Measurements from ENCODE around the gene R3HCC1L. TPM values are rescaled to one million over a fixed set of nuclear protein-coding genes. Genes with fewer than 3 reads are reported as not detected.

R3HCC1L gene
- total and polyA plus RNA-seq, 12 donors: 6.5 to 24.3 (median 10.1) TPM

DNA sequence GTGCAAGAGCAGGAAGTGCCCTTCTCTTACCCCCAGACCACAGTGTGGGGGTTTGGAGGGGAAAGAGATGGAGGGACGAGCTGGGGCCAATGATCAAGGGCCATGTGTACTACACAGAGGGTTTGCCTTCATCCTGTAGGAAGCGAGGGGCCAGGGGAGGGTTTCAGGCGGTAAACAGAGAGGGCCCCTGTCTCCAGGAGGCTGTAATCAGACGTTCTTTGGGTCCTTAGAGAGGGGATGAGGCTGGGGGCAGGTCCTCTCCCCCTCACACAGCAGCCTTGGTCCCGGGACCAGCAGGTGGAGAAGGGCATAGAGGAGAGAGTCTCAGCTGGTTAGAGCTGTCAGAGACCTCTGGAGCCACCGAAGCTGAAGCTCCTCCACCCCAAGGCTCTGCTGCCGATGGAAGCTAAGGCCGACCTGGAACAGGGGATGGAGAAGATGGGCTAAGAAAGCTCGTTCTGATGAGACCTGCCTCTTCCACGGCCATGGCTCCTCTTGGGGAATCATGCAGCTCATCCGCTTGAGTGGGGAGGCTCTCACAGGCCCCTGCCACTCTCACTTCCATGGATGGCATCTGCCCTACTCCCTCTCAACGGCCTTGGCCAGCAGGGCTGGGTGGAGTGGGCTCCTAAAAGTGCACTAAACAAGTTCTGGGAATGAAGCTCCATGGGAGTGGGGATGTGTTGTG lies 130.1 kb downstream of the R3HCC1L start:
- intact Hi-C loops (cut with DNase I): loop anchor here in 1 of 2 donors (5.0 kb wide), 1 partner anchor 43 kb away; no protein-coding TSS in a partner anchor
- 83 to 90% (median 88%) methylated on average over 5 to 12 of the region's 12 CpGs for WGBS, 4 donors
- no peak for DNase-seq

GRCh38 chr10:98265403-98266378 lies 131.2 kb downstream of the R3HCC1L start:
- Histone ChIP-seq H3K4me1 (replicated peaks in 1 of 2) (peaks cover 14 to 20% of the 10 kb centered on the region in 2 donors), H3K4me3 (no peak overlapping the region), H3K27me3 (no peaks in the 10 kb centered on the region), H3K9me3 (replicated peaks in 1 of 3) (no peaks in the 10 kb centered on the region), H3K27ac (no peak overlapping the region), H3K36me3 (replicated peaks in 1 of 2) (no peaks in the 10 kb centered on the region)
- intact Hi-C loops (cut with DNase I): loop anchor here in 1 of 2 donors (5.0 kb wide), 1 partner anchor 42 kb away; no protein-coding TSS in a partner anchor
- no peak for DNase-seq
- no peak for TF ChIP-seq POLR2A (IDR thresholded peaks at IDR 0.05)
- TF ChIP-seq, protein P1, sequence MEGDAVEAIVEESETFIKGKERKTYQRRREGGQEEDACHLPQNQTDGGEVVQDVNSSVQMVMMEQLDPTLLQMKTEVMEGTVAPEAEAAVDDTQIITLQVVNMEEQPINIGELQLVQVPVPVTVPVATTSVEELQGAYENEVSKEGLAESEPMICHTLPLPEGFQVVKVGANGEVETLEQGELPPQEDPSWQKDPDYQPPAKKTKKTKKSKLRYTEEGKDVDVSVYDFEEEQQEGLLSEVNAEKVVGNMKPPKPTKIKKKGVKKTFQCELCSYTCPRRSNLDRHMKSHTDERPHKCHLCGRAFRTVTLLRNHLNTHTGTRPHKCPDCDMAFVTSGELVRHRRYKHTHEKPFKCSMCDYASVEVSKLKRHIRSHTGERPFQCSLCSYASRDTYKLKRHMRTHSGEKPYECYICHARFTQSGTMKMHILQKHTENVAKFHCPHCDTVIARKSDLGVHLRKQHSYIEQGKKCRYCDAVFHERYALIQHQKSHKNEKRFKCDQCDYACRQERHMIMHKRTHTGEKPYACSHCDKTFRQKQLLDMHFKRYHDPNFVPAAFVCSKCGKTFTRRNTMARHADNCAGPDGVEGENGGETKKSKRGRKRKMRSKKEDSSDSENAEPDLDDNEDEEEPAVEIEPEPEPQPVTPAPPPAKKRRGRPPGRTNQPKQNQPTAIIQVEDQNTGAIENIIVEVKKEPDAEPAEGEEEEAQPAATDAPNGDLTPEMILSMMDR (IDR thresholded peaks at IDR 0.05): no peak
- 79 to 92% (median 85%) methylated on average over 15 to 17 of the region's 17 CpGs for whole genome bisulfite sequencing, 4 donors

More for the DNA sequence above, 130.1 kb downstream of the R3HCC1L start:
- H3K36me3 ChIP-seq (replicated peaks in 1 of 2): no peaks in the 10 kb centered on the region
- TF ChIP-seq, protein P1 (IDR thresholded peaks at IDR 0.05): no peak
- no peak for TF ChIP-seq POLR2A (IDR thresholded peaks at IDR 0.05)
- H3K9me3 ChIP-seq (replicated peaks in 1 of 3): no peaks in the 10 kb centered on the region
- peaks cover 9 to 14% of the 10 kb centered on the region in 2 donors for H3K4me1 ChIP-seq (replicated peaks in 1 of 2)
- no peak overlapping the region for H3K27ac ChIP-seq
- no peak overlapping the region for H3K4me3 ChIP-seq
- H3K27me3 ChIP-seq: no peaks in the 10 kb centered on the region

DNA sequence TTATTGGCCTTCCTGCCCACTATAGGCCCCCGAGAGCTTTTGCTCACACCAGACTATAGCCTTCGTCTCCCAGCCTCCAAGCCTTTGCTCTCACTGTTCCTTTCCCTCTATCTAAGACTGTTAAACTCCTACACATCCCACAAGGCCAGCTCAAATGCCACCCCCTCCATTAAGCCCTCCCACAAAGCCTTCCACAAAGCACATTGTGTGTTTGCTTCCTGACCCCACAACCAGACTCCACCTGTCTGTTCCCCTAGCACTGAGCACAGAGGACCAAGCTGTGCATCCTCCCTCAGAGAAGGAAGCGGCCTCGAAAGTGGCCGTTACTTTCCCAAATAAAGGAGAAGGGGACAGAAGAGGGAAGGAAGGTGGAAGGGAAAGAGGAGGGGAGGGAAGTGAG lies 132.2 kb downstream of the R3HCC1L start:
- DNase-seq: no peak
- H3K4me1 ChIP-seq (replicated peaks in 1 of 2): peaks cover 14 to 20% of the 10 kb centered on the region in 2 donors
- no peaks in the 10 kb centered on the region for H3K36me3 ChIP-seq (replicated peaks in 1 of 2)
- no peak for TF ChIP-seq POLR2A (IDR thresholded peaks at IDR 0.05)
- TF ChIP-seq, protein P1 (IDR thresholded peaks at IDR 0.05): no peak
- intact Hi-C loops (cut with DNase I): loop anchor here in 1 of 2 donors (5.0 kb wide), 1 partner anchor 41 kb away; no protein-coding TSS in a partner anchor
- WGBS, 4 donors: 74 to 96% (median 80%) methylated on average over 5 of the region's 5 CpGs
- H3K27ac ChIP-seq: no peak overlapping the region
- no peaks in the 10 kb centered on the region for H3K9me3 ChIP-seq (replicated peaks in 1 of 3)
- peak overlapping the region in 1 of 4 donors; percentile 68 for H3K4me3 ChIP-seq
- H3K27me3 ChIP-seq: no peaks in the 10 kb centered on the region
